Limb (tissue), 2 donors: Measurements from ENCODE around the gene COL4A2.

Experiments used
- DNase-seq, 2 donors: peaks; one replicate each; pipeline ENCODE4 v3.0.0-alpha.2; 2016; ENCODE audit errors: extremely low spot score in 2 of 2

COL4A2 gene

DNA sequence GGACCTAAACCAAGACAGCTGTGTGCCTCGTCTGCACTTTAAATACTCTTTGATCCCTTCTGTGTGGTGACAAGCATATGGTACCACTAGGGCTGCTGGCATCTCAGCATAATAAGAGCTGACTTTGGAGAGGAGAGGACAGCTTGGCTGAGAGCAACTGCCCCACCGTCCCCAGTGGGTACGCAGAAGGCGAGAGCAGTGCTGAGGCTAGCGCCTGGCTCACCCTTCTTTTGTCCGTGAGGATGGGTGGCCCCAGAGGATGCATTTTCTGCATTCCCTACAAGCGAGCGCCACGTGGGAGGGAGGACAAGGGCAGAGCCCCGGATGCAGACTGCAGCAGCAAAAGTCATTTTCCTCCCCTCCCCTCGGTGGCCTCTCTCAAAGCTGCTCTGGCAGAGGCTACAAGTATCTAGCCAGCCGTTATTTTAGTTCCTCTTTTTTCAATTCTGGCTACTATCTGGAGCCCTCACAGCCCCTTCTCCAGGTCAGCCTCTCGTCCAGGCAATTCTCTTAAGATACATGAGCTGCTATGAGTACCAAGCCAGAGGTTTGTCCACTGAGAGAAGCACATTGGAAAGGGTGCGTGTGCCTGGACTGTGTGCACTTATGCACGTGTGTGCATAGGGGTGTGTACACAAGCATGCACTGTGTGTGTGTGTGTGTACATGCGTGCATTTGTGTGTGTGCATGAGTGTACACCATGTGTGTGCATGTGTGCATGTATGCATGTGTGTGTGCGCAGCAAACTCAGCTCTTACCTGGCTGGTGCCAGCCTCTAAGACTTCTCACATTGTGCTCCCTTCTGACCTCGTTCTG, 203.1 kb downstream of the COL4A2 start:
- no peak for DNase-seq

DNA sequence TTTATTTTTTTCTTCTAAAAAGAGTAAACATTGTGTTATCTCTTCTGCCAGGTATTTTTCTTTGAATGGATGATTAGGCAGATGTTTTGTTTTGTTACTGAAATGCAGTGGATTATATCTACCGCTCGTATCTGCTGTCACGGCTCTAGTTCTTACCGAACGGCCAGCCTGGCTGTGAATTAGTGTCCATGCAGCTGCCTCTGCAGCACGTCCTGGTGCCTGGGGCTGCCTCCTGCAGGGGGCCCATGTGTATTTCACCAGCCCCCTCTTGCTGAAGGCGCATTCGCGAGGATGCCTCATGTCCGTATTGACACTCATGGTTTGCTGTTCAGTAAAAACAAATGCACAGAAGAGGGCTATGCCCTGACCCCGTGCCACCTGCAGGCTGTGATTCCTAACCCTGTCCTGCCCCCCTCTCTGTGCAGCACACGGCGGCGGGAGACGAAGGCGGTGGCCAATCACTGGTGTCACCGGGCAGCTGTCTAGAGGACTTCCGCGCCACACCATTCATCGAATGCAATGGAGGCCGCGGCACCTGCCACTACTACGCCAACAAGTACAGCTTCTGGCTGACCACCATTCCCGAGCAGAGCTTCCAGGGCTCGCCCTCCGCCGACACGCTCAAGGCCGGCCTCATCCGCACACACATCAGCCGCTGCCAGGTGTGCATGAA, 204.6 kb downstream of the COL4A2 start:
- DNase-seq, result no peak

DNA sequence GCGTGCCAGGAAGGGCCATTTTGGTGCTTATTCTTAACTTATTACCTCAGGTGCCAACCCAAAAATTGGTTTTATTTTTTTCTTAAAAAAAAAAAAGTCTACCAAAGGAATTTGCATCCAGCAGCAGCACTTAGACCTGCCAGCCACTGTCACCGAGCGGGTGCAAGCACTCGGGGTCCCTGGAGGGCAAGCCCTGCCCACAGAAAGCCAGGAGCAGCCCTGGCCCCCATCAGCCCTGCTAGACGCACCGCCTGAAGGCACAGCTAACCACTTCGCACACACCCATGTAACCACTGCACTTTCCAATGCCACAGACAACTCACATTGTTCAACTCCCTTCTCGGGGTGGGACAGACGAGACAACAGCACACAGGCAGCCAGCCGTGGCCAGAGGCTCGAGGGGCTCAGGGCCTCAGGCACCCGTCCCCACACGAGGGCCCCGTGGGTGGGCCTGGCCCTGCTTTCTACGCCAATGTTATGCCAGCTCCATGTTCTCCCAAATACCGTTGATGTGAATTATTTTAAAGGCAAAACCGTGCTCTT, 205.2 kb downstream of the COL4A2 start:
- no peak for DNase-seq

DNA sequence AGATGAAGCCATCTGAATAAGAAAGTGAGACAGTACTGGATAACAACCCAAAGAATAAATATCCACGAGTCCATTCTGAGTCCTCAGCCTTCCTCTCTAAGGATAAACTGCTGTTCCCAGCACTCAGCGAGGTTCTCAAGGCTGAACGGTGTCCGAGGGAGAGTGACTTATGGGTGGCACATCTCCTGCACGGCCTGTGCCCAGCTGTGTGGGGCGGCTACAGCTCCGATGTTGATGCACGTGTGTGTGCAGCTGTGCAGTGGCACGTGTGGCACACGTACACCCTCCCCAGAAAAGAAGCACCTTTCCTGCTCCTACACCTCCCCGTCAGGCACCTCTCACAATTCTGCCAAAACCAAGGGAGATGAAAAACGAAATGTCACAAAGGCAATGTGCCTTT, 209.4 kb downstream of the COL4A2 start:
- DNase-seq, result no peak

DNA sequence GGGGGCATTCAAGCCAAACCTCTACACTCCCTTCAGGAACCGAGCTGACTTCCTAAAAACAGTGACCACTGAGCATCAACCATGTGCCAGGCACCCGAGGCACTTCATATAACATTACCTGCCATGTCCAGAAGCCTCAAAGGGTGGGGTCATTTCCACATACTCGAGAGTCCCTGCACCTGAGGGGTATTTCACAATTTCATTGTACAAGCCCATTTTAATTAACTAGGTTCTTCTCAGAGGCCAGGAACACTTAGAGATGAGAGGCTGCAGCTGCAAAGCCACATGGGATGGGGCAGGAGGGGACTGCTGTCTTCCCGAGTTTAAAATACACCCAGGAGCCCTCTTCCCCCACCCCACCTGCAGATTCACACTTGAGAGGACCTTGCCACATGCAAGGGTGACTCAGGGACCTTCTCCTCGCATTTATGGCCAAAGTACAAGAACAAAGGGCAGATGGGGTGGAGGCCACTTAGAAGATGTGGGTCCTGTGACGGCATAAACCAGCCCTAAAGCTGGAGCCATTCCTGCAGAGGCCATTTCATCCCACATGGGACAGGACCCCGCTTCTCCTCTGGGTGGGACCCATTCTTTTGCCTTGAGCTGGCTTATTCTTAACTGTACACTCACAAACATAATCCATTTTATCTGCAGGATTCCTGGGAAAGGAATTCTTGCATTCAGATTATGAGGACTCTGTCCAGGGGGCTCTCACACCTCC, 210.6 kb downstream of the COL4A2 start:
- no peak for DNase-seq

DNA sequence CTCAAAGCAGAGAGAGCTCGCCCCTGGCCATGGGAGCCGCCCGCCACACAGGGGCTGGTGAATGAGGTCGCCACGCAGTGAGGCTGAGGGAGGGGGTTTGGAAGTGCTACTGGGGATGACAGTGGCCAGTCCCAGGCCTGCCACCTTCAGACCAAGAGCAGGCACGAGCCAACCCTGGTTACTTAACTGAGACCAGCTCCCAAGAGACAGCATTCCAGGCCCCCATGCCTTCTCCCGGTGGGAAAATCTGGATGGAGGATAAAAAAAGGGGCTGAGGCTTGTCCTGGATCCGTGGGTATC, 211.1 kb downstream of the COL4A2 start:
- no peak for DNase-seq

DNA sequence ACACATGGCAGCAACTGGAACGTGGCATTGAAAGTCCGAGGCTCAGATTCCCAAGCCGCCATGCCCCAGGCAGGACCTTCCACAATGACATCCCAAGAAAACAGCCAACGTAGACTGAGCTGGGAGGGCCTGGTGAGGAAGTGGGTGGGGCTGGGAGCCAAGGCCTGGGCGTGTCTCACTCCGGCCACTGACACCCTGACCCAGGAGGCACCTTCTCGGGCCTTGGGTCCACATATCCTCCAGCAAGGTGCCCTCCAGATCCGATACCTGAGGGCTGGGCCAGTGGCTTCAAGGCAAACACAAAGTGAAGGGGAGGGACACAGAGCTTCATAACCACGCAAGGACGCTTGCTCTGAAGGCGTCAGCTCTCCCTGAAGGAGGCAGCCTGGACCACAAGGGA, 211.5 kb downstream of the COL4A2 start:
- no peak for DNase-seq

DNA sequence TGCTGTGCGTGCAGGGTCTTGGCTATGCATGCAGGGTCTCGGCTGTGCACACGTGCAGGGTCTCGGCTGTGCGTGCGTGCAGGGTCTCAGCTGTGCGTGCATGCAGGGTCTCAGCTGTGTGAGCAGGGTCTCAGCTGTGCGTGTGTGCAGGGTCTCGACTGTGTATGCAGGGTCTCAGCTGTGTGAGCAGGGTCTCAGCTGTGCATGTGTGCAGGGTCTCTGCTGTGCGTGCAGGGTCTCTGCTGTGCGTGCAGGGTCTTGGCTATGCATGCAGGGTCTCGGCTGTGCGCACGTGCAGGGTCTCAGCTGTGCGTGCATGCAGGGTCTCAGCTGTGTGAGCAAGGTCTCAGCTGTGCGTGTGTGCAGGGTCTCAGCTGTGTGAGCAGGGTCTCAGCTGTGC, 212.0 kb downstream of the COL4A2 start:
- DNase-seq, result no peak

DNA sequence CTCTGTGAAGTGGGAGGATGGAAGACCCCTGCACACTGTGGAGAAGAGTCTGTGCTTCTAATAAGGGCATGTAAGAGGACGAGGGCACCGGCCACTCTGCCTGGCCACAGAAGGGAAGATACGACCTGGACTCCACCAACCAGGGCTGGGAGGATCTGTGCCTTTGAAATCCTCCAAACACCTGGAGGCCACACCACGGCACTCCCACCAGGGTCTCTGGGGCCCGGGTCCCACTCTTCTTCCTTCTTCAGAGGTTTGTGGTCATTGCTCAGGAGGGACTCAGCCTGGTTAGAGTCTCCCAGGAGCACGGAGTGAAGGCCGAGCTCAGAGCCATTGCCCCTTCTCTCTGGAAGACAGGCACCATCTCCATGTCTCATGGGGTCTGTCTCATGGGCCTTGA, 212.4 kb downstream of the COL4A2 start:
- DNase-seq, result no peak

DNA sequence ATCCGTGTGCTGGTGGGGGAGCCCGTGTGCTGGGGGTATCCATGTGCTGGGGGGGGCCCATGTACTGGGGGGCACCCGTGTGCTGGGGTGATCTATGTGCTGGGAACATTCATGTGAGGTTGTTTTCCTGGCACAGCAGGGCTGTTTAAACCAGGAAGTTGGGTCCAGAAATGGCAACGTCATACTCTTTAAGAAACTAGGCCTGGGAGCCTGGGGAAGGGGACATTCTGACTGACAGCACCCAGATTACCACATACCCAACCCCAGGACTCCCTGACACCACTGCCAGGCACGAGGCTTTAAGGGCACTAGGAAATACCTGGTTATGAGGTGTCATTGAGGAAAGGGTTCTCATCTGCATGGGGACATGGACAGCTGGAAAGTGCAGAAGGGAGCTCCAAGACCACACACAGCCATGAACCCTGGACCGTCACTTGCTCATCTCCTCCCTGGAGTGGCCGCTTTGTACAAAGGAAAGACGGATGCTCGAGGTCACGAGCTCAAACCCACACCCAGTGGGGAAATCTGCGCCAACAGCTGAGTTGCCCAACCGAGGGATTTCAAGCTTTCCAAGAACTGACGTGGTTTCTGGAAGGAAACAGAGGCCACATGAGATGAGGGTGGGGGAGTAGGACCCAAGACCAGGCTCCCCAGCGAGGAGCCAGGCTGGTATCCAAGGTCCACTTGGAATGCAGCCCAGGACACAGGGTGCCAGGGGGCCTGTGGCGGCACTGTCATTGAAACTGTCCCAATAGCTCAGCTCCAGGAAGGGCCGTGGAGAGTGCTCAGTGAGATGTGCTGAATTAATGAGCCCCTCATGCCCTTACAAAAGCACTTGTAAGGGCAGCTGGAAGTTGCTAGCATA, 213.6 kb downstream of the COL4A2 start:
- no peak for DNase-seq

DNA sequence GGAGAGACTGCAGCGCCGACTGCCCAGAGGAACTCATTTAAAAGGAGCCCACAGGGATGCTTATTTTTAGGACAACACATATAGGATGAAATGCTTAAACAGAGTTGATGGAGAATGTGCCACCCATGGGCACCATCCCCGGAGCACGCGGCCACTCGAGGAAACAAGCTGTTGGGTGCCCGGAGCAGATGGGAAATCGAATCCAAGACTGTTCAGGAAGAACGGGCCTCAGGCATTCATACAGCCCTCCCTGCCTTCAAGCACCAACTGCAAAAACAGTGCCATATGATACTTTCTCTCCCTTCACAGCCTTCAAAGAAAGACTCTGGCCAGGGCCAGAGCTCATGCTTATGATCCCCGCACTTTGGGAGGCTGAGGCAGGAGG, 214.2 kb downstream of the COL4A2 start:
- DNase-seq, result no peak

DNA sequence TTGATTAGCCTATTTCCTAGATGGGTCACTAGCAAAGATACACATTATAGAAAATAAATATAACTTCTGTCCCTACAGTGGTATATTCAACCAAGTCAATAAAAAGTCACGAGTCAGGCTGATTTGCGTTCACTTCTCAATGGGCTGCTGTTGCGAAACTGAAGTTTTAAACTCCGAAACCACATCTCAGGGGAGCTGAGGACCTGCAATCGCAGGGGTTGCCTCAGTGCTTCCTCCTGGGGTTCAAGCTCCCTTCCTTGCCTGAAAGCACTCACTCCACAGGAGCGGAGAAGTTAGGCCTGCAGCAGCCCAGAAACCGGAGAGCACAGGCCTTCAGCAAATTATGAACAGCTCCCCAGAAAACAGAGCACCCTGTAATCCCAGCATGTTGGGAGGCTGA, 214.9 kb downstream of the COL4A2 start:
- no peak for DNase-seq

DNA sequence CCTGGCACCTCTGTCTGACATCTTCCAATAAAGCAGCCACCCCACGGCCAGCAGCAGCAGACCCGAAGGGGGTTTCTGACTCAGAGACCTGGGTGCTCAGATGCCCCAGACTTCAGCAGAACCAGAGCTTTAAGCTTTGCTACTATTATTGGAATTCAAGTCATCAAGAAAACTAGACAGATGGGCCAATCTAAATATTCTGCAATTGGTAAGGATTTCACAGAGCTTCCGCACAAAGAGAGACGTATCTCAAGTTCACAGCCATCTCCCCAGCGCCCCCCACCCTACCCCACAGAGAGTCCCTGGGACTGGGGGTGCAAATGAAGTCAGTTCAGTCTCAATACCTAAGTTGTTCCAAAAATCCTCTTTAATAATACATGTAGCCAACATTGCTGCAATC, 215.6 kb downstream of the COL4A2 start:
- no peak for DNase-seq

DNA sequence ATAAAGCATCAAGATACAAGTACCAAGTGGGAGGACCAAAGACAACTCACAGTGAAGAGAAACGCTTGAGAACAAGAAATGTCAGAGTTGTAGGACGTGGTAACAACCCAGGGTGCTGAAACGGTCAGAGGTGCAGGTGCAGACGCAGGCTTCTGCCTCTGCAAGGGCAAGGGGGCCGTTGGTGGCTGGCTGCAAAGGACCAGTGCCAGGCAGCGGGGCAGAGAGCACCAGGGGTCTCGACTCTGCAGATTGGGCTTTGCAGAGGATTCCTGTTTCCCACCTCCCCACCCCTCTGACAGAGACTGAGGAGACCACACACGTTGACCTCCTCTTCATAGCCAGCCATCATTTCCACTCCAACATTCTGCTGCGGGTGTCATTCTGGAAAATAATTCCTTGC, 216.1 kb downstream of the COL4A2 start:
- no peak for DNase-seq

DNA sequence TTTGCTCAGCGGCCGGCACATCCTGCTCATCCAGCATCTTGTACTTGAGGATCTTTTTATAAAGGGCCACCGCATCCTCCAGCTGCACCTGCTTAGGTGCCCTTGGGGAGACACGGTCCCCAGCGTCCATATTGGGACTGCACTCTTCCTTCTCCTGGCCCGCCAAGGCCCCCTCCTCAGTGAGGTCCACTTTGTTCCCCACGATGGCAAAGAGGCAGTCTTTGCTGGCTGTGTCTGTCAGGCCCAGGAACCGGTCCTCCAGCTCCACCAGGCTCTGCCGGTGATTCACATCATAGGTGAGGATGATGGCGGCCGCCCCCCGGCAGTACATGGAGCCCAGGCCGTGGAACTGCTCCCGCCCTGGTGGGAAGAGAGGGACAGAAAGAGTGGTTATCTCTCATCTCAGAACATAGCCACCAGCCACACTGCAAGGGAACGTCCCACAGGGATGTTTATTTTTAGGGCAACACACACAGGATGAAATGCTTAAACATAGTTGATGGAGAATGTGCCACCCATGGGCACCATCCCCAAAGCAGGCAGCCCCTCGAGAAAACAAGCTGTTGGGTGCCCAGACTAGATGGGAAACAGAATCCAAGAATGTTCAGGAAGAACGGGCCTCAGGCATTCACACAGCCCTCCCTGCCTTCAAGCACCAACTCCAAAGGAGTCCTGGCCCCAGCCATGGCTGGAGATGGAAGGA, 216.9 kb downstream of the COL4A2 start:
- DNase-seq, result no peak

DNA sequence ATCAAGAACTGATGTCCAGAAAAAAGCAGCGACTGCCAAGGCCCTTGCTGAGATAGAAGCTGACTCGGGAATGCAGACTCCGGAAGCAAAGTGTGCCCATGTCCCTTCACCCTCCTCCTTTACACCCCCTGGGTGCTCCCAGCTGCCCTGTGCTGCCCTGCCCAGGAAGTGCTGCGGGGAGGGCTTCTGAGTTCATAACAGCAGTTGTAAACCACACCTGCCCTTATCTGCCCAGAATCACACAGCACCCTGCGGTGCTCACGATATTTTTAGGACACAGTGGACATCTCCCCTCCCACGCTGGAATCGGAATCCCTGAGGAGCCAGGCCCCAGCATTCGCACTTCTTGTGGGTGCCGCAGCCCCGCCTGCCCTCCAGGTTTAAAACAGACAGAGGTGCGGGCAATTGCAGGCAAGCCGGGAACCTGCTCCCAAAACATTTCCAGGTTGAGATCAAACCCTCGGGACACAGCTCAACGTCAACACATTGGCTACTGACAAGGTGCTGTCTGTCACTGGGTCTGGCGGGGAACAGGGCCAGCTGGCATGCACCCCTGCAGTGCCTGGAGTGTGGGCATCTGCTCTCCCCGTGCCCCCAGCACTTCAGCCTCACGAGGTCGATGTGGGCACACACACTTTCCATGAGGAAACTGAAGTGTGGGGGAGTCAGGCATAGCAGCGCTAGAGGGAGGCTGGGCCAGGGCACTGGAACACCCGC, 217.6 kb downstream of the COL4A2 start:
- no peak for DNase-seq

DNA sequence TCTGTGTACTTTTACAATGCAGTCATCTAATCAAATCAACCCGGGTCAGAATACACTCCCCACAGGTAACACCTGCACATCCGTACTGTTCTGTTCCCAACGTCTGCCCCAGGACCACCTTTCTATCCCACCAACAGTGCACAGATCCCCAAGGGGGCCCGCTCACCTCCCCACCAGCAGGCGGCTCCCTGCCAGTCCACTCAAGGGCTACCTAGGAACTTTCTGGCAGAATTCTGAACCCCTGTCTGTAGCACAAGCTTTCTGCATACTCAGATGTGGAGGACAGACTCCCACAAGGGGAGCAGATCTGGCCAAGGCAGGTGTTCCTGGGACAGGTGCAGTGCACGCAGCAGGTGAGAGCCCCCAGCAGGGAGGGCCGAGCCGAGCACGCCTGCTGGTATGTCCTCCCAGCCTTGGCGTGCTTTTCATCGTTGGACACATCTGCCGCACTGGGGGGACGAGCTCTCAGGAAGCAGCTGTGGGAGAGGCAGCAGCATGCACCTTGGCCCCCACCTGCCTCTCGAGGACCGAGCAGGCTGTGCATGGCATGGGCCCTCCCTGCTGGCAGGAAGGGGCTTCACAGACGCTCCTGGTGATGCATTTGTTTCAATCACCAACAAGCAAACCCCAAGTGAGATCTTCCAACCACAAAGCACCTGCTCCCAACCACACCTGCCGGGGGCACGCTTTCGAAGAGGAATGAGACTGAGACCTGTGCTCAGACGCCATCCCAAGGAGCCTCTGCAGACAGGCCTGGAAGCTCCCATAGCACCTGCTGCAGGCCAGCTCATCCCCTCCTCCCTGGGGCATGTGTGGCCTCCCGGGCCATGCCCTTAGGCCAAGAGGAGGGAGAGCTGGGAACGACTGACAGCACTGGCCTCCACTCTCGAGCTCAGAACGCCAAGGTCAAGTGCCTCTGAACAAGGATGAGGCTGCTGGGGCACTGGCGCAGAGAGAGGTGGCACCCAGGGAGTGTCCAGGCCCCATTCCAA, 218.5 kb downstream of the COL4A2 start:
- no peak for DNase-seq

DNA sequence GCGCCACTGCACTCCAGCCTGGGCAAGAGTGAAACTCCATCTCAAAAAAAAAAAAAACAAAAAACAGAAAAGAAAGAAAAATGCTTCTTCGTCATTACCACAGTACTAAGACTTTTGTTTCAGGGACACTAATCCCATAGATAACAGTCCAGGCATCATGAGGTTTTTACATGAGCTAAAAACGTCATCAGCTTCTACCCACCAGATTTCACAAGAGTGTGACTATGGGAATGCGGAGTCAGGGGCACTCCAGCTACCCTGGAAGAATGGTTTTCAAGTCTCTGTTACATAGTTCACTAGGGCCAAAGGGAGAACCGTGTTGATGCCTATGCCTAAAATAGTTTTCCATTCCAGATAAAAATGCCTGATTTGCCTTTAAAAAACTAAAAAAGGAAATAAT, 221.3 kb downstream of the COL4A2 start:
- no peak for DNase-seq

DNA sequence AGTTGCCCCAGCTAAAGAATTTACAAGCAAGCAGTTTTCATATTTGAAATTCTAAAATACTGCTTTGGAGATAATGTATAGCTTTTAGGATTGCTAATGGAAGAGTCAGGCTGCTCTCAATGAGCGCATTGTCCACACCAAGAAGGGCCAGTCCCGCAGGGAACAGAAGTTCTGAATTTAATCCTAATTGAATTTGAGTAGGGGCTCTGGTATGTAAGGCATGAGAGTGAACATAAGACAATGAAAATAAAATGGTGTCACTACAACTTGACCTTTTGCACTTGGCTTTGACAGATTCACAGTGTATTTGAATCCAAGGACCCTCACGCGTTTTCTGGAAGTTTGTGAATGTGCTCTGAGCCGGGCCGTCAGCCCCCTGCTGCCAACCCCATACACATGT, 221.8 kb downstream of the COL4A2 start:
- no peak for DNase-seq
